T47D (cell line): ENCODE measurements around the gene CD81.
"Not testable (repeated sequence)": the region's sequence is repeated elsewhere in the genome, so short reads cannot be mapped to it uniquely, and the experiment has no call there.

Source experiments
- DNase-seq, 2 experiments: peaks; one replicate each; pipeline versions ENCODE4 v3.0.0 to v3.0.0-alpha.2; 2011 to 2012; ENCODE audit warnings: low read depth in 1 of 2, low spot score in 1 of 2
- JUND ChIP-seq: IDR thresholded peaks from 2 replicates; pipeline ENCODE4 v1.6.1; 2012; ENCODE audit warnings: low read depth
- in situ Hi-C: cut with HindIII; loops from 2 replicates; pipeline ENCODE4 v1.10.0; 2016; ENCODE audit warnings: low sequenced_read_pairs, low pct_unique_long_range_greater_than_20kb

CD81 gene

DNA sequence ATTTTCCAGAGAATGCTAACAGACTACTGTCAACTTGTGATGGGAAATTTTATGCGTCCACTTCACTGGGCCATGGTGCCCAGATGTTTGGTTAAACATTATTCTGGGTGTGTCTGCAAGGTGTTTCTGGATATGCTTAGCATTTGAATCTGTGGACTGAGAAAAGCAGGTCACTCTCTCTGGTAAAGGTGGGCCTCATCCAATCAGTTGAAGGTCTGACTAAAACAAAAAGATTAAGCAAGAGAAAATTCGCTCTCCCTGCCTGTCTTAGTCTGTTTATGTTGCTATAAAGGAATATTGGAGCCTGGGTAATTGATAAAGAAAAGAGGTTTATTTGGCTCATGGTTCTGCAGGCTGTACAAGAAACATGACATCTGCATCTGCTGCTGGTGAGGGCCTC lies 32.1 kb upstream of the CD81 start:
- DNase-seq, result no peak
- no peak for TF ChIP-seq JUND
- in situ Hi-C loops, result no loop called here

DNA sequence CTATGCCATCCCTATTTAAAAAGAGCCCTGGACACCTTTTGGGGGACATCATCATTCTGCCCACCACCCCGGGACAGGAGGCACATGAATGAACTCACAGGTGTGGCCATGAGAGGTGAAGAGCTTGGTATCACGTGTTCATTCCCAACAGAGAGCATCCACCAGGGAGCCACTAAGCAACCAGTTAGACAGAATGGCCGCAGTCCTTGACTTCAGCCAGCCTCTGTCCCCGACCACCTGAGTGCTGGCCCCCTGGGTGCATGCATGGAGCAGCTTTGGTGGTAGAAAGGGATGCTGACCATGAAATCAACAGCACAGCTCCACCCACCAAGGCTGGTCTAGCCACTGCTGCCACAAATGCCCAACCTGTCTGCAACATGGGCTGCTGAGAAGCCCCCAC lies 31.1 kb upstream of the CD81 start:
- DNase-seq, result no peak
- in situ Hi-C loops, result no loop called here
- TF ChIP-seq JUND, result no peak

GRCh38 chr11:2346586-2347307 lies 30.4 kb upstream of the CD81 start:
- TF ChIP-seq JUND, result no peak
- no peak for DNase-seq
- in situ Hi-C loops, result no loop called here

- DNase-seq, result no peak
Observed at GRCh38 chr11:2347308-2347830, 29.7 kb upstream of the CD81 start.

GRCh38 chr11:2348986-2349385 lies 28.1 kb upstream of the CD81 start:
- no peak for TF ChIP-seq JUND
- in situ Hi-C loops, result no loop called here
- DNase-seq, result no peak

More at GRCh38 chr11:2347308-2347830, 29.7 kb upstream of the CD81 start:
- in situ Hi-C loops, result no loop called here
- TF ChIP-seq JUND, result no peak

DNA sequence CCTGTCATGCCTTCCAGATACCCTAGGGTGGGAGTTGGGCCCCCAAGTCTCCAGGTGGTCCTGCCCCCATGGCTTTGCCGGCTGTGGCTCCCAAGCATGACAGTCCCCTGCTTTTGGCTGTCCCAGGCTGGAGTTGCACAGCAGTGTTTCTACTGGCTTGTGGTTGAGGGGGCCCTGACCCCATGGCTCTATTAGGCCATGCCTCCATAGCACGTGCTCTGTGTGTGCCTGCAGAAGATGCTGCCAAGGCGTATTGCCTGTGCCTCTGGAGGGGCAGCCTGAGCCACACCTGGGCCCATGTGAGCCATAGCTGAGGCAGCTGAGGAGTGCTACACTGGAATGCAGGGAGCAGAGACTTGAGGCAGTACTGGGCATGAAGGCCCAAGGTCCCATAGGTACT lies 25.4 kb upstream of the CD81 start:
- no peak for TF ChIP-seq JUND
- in situ Hi-C loops, result no loop called here
- no peak for DNase-seq

DNA sequence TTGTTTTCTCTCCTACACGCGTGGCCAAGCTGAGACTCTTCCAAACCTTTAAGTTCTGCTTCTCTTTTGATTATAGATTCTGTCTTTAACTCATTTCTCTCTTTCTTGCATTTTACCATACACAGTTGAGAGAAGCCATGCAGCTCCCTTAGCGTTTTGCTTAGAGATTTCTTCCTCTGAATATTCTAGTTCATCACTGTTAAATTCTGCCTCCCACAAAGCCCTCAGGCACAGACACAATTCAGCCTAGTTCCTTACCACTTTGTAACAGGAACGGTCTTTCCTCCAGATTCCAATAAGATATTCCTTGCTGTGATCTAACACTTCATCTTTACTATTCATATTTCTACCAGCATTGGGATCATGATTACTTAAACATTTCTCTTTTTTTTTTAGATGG lies 24.7 kb upstream of the CD81 start:
- in situ Hi-C loops, result no loop called here
- no peak for DNase-seq
- no peak for TF ChIP-seq JUND

DNA sequence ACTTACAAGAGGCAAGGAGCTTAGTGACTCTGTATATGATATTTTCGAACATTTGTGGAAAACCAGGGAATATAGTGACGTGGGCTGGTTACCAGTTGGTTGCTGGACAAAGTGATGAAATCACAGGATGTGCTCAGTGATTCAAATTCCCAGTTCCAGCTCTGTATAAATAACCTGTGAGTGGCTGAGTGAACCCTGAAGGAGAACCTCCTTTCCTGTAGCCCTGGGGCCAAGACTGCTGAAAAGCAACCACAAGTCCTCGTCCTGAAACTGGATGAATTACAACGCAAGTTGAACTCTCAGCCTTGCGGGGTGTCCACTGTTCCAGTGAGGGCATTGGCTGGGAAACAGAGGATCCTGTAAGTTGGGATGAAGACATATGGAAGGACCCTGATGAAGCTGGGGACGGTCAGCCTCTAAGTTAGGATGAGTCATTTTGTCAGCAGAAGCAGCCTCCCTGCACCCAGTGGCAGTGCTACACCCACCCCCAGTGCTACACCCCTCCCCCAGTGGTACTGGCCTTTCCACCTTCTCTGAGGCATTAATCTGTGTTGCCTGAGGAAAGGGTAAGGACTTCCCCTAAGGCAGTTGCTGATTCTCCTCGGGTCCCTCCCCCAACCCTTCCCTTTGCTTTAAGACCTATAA lies 22.0 kb upstream of the CD81 start:
- in situ Hi-C loops, result no loop called here
- TF ChIP-seq JUND, result no peak
- DNase-seq, result no peak

GRCh38 chr11:2357246-2357645 lies 19.9 kb upstream of the CD81 start:
- TF ChIP-seq JUND, result no peak
- in situ Hi-C loops, result no loop called here
- no peak for DNase-seq

- DNase-seq, in situ Hi-C loops: not testable (repeated sequence)
Observed at GRCh38 chr11:2357651-2358050, 19.5 kb upstream of the CD81 start.

DNA sequence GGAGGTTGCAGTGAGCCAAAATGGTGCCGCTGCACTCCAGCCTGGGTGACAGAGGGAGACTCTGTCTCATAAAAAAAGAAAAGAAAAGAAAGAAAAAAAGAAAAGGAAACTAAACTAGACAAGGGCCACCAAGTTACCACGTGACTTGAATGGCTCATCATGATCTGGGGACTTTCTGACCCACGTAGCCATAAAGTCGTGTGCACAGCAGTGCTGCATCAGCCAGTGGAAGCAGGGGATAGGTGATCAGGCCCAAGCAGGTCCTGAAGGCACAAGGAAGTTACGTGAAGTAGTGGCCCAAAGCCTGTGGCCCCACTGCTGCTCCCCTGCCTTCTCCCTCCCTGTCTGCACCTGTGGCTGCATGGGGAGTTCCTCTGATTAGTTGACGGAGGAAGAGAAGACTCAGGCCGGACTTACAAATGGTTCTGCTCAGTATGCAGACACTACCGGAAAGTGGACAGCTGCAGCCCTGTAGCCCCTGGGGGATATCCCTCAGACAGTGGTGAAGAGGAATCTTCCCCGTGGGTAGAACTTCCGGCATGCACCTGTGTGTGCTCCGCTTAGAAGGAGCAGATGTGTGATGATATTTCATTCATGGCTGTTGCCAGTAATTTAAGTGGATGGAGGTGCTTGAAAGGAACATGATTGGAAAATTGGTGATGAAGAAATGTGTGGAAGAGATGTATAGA lies 18.2 kb upstream of the CD81 start:
- no peak for TF ChIP-seq JUND
- DNase-seq, result no peak
- in situ Hi-C loops, result no loop called here

DNA sequence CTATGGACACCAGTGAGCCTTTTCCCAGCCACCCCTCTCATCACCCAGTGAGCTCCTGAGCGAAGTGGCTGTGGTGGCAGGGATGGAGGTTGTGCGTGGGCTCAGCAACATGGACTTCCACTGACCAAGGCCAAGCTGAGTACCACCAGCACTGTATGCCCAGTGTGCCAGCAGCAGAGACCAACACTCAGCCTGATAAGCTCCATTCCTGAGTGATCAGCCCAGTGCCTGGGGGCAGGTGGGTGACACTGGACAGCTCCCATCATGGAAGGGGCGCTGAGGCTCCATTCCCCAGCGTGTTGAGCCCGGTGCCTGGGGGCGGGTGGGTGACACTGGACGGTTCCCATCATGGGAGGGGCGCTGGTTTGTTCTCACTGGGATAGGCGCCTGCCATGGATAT lies 17.6 kb upstream of the CD81 start:
- DNase-seq, result no peak
- in situ Hi-C loops, result no loop called here

DNA sequence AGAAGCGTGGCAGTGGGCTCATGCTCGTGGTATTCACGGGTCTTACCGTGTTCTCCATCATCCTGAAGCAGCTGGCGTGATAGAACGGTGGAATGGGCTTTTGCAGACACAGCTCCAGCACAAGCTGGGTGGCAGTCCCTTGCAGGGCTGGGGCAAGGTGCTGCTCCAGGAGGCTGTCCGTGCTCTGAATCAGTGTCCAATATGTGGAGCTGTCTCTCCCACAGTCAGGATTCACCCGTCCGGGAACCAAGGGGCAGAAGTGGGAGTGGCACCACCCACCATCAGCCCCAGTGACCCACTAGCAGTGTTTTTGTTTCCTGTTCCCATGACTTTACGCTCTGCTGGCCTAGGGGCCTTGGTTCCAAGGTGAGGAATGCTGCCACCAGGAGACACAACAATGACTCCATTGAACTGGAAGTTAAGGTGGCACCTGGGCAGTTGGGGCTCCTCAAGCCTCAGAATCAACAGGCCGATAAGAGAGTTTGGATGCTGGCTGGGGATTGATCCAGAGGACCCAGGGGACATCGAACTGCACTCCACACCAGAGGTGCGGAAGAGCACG lies 16.9 kb upstream of the CD81 start:
- in situ Hi-C loops, result no loop called here
- no peak for TF ChIP-seq JUND
- no peak for DNase-seq

More for the DNA sequence above, 17.6 kb upstream of the CD81 start:
- TF ChIP-seq JUND, result no peak
